Activated naive CD4-positive, alpha-beta T cell treated with anti-CD3 and anti-CD28 coated beads for 36 hours (primary cell): ENCODE results near the gene NOTUM. TPM values are rescaled to one million over a fixed set of nuclear protein-coding genes. Genes with fewer than 3 reads are reported as not detected.

Source experiments
- CTCF ChIA-PET: fragments of 350-600 bp; sonication (Branson Sonifier 250); formaldehyde crosslinking; loops from one replicate; lab custom pipeline; 2021; ENCODE audit warnings: antibody characterized with exemption; lab: Charles Lee
- DNase-seq: peaks from one replicate; pipeline ENCODE4 v3.0.0-alpha.2; 2020
- H3K27ac Mint-ChIP-seq: one replicate; pipeline ENCODE4 v1.8.0; 2021; ENCODE audit warnings: mild to moderate bottlenecking, mixed read lengths
- H3K27me3 Mint-ChIP-seq: one replicate; pipeline ENCODE4 v1.8.0; 2021; ENCODE audit warnings: low read depth, mixed read lengths
- H3K36me3 Mint-ChIP-seq: one replicate; pipeline ENCODE4 v1.8.0; 2021; ENCODE audit warnings: low read depth, mixed read lengths
- H3K4me1 Mint-ChIP-seq: one replicate; pipeline ENCODE4 v1.8.0; 2021; ENCODE audit warnings: low read depth, mixed read lengths
- H3K4me3 Mint-ChIP-seq: one replicate; pipeline ENCODE4 v1.8.0; 2021; ENCODE audit warnings: mild to moderate bottlenecking, moderate library complexity, mixed read lengths
- H3K9me3 Mint-ChIP-seq: one replicate; pipeline ENCODE4 v1.8.0; 2021; ENCODE audit warnings: mixed read lengths
- intact Hi-C: fragments of 100-400 bp; cut with micrococcal nuclease; formaldehyde crosslinking; loops from one replicate; pipeline ENCODE4 v1.15.1; 2023
- total RNA-seq, 2 experiments: library from RNA; stranded (reverse); gene quantifications; one replicate each; pipeline ENCODE4 v1.2.3, GENCODE V29; 2021

The NOTUM gene
- total RNA-seq, 2 experiments from 2014 or later, result 0.35 to 0.38 TPM

DNA sequence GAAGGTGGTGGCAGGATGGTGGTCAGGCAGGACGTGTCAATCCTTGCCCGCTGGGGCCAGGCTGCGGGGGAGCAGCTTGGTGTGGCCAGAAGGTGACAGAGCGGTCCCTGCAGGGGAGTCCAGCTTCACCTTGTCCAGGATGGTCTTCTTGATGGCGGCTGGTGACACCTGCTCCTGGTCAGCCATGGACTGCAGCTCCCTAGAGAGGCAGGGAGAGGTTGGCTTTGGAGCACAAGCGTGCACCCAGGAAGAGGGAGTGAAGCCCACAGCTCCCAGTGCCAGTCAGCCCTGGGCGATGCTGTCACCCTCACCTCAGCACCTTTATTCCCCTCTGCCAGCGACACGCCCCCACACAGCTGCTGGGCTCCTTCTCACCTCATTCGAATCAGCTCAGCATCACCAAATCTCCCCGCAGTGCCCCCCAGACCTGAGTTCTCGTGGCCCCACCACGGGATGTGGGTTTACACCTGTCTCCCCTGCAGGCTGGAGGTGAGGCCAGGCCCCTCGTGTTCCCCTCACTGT lies 27.7 kb downstream of the NOTUM start:
- CTCF ChIA-PET, result interaction anchor here (0.5 kb wide), 1 partner anchor 301 kb away, joined by 3 read pairs; no protein-coding TSS in a partner anchor
- intact Hi-C loops, result no loop called here
- Mint-ChIP-seq H3K36me3 (peaks cover 20% of the 10 kb centered on the region), H3K27ac (no peak overlapping the region), H3K4me1 (peaks cover 20% of the 10 kb centered on the region), H3K9me3 (no peaks in the 10 kb centered on the region), H3K4me3 (no peak overlapping the region), H3K27me3 (peaks cover 5% of the 10 kb centered on the region)
- no peak for DNase-seq

- H3K27ac Mint-ChIP-seq, result no peak overlapping the region
- DNase-seq, result no peak
- peaks cover 15% of the 10 kb centered on the region for H3K4me1 Mint-ChIP-seq
- no peaks in the 10 kb centered on the region for H3K9me3 Mint-ChIP-seq
- peaks cover 20% of the 10 kb centered on the region for H3K36me3 Mint-ChIP-seq
- H3K4me3 Mint-ChIP-seq, result no peak overlapping the region
- H3K27me3 Mint-ChIP-seq, result peaks cover 5% of the 10 kb centered on the region
- CTCF ChIA-PET, result no interaction called here
- intact Hi-C loops, result no loop called here
Observed at GRCh38 chr17:81932333-81932983, 28.5 kb downstream of the NOTUM start.

- CTCF ChIA-PET, result no interaction called here
- peaks cover 5% of the 10 kb centered on the region for H3K27me3 Mint-ChIP-seq
- intact Hi-C loops, result no loop called here
- DNase-seq, result no peak
- H3K27ac Mint-ChIP-seq, result no peak overlapping the region
- no peak overlapping the region for H3K4me3 Mint-ChIP-seq
- H3K4me1 Mint-ChIP-seq, result peaks cover 15% of the 10 kb centered on the region
- no peaks in the 10 kb centered on the region for H3K9me3 Mint-ChIP-seq
- H3K36me3 Mint-ChIP-seq, result peaks cover 20% of the 10 kb centered on the region
Observed at GRCh38 chr17:81931557-81932332, 29.2 kb downstream of the NOTUM start.

- H3K27me3 Mint-ChIP-seq, result peaks cover 5% of the 10 kb centered on the region
- DNase-seq, result no peak
- H3K27ac Mint-ChIP-seq, result no peak overlapping the region
- H3K4me1 Mint-ChIP-seq, result peaks cover 19% of the 10 kb centered on the region
- intact Hi-C loops, result no loop called here
- H3K36me3 Mint-ChIP-seq, result peaks cover 18% of the 10 kb centered on the region
- CTCF ChIA-PET, result interaction anchor here (0.7 kb wide), 1 partner anchor 25 kb away, joined by 4 read pairs; no protein-coding TSS in a partner anchor
- no peak overlapping the region for H3K4me3 Mint-ChIP-seq
- H3K9me3 Mint-ChIP-seq, result no peaks in the 10 kb centered on the region
Observed at GRCh38 chr17:81931189-81931556, 29.8 kb downstream of the NOTUM start.

- no peak overlapping the region for H3K27ac Mint-ChIP-seq
- intact Hi-C loops, result no loop called here
- H3K4me1 Mint-ChIP-seq, result peaks cover 18% of the 10 kb centered on the region
- H3K9me3 Mint-ChIP-seq, result no peaks in the 10 kb centered on the region
- H3K36me3 Mint-ChIP-seq, result peaks cover 13% of the 10 kb centered on the region
- peaks cover 5% of the 10 kb centered on the region for H3K27me3 Mint-ChIP-seq
- no peak overlapping the region for H3K4me3 Mint-ChIP-seq
- DNase-seq, result no peak
- CTCF ChIA-PET, result interaction anchor here (0.7 kb wide), 1 partner anchor 25 kb away, joined by 4 read pairs; no protein-coding TSS in a partner anchor
Observed at GRCh38 chr17:81930142-81931125, 30.6 kb downstream of the NOTUM start.

DNA sequence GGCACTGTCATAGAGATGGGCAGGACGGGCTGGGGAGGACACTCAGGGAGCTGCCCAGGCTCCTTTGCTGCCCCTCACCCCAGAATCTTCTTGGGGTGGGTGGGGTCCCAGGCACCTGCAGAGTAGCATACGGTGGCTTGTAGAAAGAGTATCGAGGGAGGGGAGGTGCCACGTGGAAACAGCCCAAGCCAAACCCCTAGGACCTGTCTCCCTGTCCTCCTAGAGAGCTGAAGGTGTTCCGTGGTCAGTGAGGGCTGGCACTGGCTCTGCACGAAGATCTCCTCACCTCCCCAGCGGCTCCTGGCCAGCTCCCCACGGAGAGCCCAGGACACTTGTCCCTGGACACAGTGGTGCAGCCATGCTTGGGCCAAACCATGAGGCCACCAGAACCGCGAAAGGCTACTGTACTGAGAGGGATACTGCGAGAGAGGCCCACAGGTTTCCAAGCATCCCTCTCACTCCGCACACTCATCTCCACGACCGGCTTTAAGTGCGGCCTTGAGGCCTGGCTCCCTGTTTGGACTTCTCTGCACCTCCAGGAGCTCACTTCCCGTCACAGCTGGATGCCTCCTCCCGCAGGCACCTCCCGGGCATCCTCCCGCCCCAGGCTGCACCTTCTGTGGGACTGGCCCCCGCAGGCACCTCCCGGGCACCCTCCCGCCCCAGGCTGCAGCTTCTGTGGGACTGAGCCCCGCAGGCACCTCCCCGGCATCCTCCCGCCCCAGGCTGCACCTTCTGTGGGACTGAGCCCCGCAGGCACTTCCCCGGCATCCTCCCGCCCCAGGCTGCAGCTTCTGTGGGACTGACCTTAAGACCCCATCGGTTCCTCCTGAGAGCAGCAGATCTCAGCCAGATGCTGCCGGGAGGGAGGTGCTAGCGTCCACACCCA lies 31.5 kb downstream of the NOTUM start:
- H3K36me3 Mint-ChIP-seq, result peaks cover 13% of the 10 kb centered on the region
- CTCF ChIA-PET, result interaction anchor here (0.7 kb wide), 1 partner anchor 15 kb away, joined by 5 read pairs; no protein-coding TSS in a partner anchor
- no peaks in the 10 kb centered on the region for H3K9me3 Mint-ChIP-seq
- peak overlapping the region; percentile 70 for H3K4me3 Mint-ChIP-seq
- intact Hi-C loops, result loop anchor here (2.0 kb wide), 1 partner anchor 169 kb away; the partner anchor contains the start of gene FASN
- no peak for DNase-seq
- no peak overlapping the region for H3K27ac Mint-ChIP-seq
- peaks cover 21% of the 10 kb centered on the region for H3K4me1 Mint-ChIP-seq
- peaks cover 5% of the 10 kb centered on the region for H3K27me3 Mint-ChIP-seq

- no peak for DNase-seq
- Mint-ChIP-seq H3K4me3 (peak overlapping the region; percentile 70), H3K27ac (no peak overlapping the region), H3K9me3 (no peaks in the 10 kb centered on the region), H3K36me3 (peaks cover 8% of the 10 kb centered on the region), H3K4me1 (peaks cover 27% of the 10 kb centered on the region), H3K27me3 (peaks cover 5% of the 10 kb centered on the region)
- intact Hi-C loops, result loop anchor here (2.0 kb wide), 1 partner anchor 170 kb away; the partner anchor contains the start of gene FASN
- CTCF ChIA-PET, result interaction anchor here (0.6 to 2.6 kb wide), 3 partner anchors 9 to 38 kb away, joined by 3 to 7 read pairs (median 4); partner anchors contain the start of gene SIRT7
Observed at GRCh38 chr17:81928544-81929252, 32.3 kb downstream of the NOTUM start.

DNA sequence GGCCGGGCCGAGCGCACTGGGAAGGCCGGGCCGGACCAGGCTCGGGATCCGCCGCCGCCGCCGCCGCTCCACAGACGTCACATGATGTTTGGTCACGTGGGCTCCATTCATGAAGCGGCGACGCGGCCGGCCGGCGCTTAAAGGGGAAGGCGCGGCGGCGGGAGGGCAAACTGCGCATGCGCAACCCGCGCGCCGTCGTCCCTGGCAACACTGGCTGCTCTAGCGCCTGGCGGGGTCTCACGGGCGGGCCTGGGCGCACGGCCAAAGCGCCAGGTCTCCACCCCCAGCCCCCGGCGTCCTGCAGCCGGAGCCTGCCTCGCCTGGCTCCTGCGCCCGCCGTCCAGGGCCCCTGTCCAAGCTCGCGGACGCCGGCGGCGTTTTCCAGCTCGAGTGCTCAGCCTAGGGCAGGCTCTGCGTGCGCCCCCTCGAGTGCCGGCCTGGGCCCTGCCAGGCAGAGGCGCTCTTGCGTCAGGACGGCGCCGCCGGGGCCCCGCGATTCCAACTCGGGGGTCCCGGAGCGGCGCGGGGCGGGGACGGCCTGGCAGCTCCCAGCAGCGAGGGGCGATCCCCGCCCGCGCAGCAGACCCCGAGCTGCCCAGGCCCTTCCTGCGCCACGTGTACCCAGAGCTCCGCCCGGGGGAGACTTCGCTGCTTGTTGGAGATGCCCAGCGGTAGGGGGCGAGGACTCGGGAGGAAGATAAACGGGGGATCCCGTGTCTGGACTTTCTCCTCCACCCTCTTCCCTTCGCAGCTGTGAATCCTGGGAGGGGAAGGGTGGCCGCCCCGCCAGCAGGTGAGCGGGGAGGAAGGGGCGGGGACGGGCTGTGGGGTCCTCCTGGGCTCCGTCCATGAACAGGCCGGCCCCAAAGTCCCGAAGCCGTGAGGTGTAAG lies 33.1 kb downstream of the NOTUM start, which contains the start of gene MAFG:
TSS of gene MAFG (minus strand) at position 83 of the 891 bp plus-strand sequence. CDS start 4,550 bp downstream, outside the sequence.
- DNase-seq, result peak; percentile 88
- Mint-ChIP-seq H3K27me3 (peaks cover 5% of the 10 kb centered on the region), H3K9me3 (no peaks in the 10 kb centered on the region), H3K4me1 (peaks cover 26% of the 10 kb centered on the region), H3K27ac (peak within 1 kb of the TSS; percentile 86), H3K4me3 (peak within 1 kb of the TSS; percentile 76), H3K36me3 (peaks cover 2% of the 10 kb centered on the region)
- intact Hi-C loops, result loop anchor here (1.0 to 2.0 kb wide), 7 partner anchors 10 to 284 kb away; partner anchors contain the start of genes ALYREF, ANAPC11, ARHGDIA and ASPSCR1
- CTCF ChIA-PET, result interaction anchor here (0.6 to 2.6 kb wide), 7 partner anchors 8 to 95 kb away, joined by 3 to 7 read pairs (median 3); partner anchors contain the start of genes CENPX and SIRT7

DNA sequence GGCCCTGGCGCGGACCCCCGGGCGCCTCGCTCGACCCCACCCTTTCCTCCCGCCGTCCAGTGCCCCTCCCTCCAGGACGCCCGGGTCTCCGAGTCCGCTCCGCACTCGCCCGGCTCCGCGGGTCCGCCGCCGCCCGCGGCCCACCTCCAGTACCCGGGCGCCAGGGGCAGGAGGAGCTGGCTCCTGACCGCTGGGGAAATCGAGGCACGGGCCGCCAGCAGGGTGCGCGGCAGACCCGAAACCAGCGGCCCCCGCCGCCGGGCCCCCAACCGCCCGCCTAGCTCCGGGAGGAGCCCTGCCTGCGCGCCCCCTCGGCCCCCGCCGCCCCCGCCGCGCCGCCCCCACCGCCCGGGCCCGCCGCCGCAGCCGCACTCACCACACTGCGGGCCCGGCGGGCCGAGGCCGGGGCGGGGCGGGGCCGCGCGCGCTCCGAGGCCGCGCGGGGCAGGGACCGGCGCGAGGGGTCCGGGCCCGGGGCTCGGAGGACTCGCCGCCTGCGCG lies 33.8 kb downstream of the NOTUM start:
- Mint-ChIP-seq H3K27me3 (peaks cover 5% of the 10 kb centered on the region), H3K4me1 (peaks cover 25% of the 10 kb centered on the region), H3K27ac (no peak overlapping the region), H3K9me3 (no peaks in the 10 kb centered on the region), H3K4me3 (peak overlapping the region; percentile 55), H3K36me3 (peaks cover 1% of the 10 kb centered on the region)
- no peak for DNase-seq
- intact Hi-C loops, result loop anchor here (1.0 to 2.0 kb wide), 6 partner anchors 9 to 285 kb away; partner anchors contain the start of genes ALYREF, ANAPC11, ARHGDIA and ASPSCR1
- CTCF ChIA-PET, result interaction anchor here (0.7 to 2.6 kb wide), 4 partner anchors 7 to 95 kb away, joined by 3 to 7 read pairs (median 4); partner anchors contain the start of genes CENPX and SIRT7
